BJ (cell line): Measurements from ENCODE around the gene TOM1L2. TPM values are rescaled to one million over a fixed set of nuclear protein-coding genes. Genes with fewer than 3 reads are reported as not detected.

Experiments
- CTCF ChIA-PET: fragments of 350-600 bp; formaldehyde crosslinking; extraction: SDS; loops from one replicate; lab custom pipeline; 2021; ENCODE audit warnings: antibody characterized with exemption, inconsistent platforms; lab: Yijun Ruan, JAX
- POLR2A ChIA-PET: fragments of 300-600 bp; sonication (Branson Sonifier 250); formaldehyde crosslinking; extraction: SDS; loops from one replicate; lab custom pipeline; 2021; ENCODE audit warnings: antibody characterized with exemption; lab: Charles Lee
- DNase-seq: peaks from one replicate; pipeline ENCODE4 v3.0.0-alpha.2; 2011; ENCODE audit warnings: low read depth
- H3K27me3 ChIP-seq: 2 replicates; pipeline ENCODE4 v1.6.0; 2011; ENCODE audit warnings: low read length; ENCODE audit not compliant: control insufficient read depth, insufficient read depth
- H3K36me3 ChIP-seq: 2 replicates; pipeline ENCODE4 v1.5.1; 2011; ENCODE audit warnings: low read length; ENCODE audit not compliant: control insufficient read depth, insufficient read depth
- H3K4me3 ChIP-seq: 2 replicates; pipeline ENCODE4 v1.5.1; 2011; ENCODE audit warnings: low read depth, mild to moderate bottlenecking, control low read depth, low read length
- polyA plus RNA-seq: library from polyadenylated mRNA; depleted of rRNA; stranded (reverse); fragments of >200 nt; gene quantifications from 2 replicates; pipeline ENCODE4 v1.2.3, GENCODE V29; 2011
- TF ChIP-seq, protein P1 (sequence below): IDR thresholded peaks from 2 replicates; pipeline ENCODE4 v1.5.1; 2011; ENCODE audit warnings: low read depth, mild to moderate bottlenecking, control low read depth, inconsistent platforms, low read length, moderate library complexity; ENCODE audit not compliant: insufficient read depth

Gene TOM1L2
- polyA plus RNA-seq, 1 experiment = 39.6 TPM

DNA sequence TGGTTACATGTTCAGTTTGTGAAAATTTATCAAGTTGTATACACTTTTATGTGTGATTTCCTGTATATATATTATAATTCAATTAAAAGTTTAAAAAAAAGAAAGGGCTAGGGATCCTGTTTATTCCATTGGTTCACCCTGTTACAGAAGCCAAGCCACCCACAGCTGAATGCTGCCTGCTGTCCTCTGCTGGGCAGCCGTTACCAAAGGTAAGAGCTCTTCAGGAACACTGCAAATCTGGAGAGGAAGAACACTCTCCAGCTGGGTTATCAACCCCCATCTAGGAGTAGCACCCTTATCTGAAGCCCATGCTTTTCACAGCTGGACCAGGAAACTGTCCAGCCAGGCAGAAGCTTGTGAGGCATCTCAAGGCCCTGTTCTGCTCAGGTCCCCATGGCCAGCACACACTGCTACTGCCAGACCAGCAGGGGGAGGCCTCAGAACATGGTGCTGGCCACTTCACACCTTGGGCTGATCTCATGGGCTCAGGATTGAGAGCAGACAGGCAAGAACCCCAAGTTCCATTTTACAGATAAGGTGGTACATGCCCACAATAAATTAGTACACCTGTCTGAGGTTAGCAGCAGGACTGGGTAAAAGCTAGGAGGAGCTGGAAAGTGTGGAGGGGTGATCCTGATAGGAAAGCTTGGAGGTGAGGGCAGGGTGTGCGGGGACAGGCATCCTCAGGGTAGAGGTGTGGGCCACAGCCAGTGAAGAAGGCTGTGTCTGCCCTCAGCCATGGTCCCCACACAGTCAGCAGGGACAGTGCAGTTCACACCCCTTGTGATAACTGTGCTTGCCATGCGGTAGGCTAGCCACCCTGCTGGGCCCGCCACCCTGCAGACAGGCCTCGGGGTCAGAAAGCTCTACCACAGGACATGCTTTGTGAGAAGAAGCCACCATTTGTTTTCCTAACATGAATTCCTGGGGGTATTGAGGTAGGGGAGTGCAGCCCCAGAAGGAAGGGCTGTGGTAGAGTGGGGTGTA is 81.1 kb downstream of the TOM1L2 start:
- Histone ChIP-seq H3K27me3 (no peaks in the 10 kb centered on the region), H3K36me3 (peaks cover 12% of the 10 kb centered on the region), H3K4me3 (no peak overlapping the region)
- no peak for DNase-seq
- TF ChIP-seq, protein P1, sequence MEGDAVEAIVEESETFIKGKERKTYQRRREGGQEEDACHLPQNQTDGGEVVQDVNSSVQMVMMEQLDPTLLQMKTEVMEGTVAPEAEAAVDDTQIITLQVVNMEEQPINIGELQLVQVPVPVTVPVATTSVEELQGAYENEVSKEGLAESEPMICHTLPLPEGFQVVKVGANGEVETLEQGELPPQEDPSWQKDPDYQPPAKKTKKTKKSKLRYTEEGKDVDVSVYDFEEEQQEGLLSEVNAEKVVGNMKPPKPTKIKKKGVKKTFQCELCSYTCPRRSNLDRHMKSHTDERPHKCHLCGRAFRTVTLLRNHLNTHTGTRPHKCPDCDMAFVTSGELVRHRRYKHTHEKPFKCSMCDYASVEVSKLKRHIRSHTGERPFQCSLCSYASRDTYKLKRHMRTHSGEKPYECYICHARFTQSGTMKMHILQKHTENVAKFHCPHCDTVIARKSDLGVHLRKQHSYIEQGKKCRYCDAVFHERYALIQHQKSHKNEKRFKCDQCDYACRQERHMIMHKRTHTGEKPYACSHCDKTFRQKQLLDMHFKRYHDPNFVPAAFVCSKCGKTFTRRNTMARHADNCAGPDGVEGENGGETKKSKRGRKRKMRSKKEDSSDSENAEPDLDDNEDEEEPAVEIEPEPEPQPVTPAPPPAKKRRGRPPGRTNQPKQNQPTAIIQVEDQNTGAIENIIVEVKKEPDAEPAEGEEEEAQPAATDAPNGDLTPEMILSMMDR = peak; percentile 95
- CTCF ChIA-PET = interaction anchor here (0.6 to 4.5 kb wide), 31 partner anchors 9 to 149 kb away, joined by 3 to 88 read pairs (median 4); partner anchors contain the start of genes ATPAF2 and GID4
- POLR2A ChIA-PET = no interaction called here

DNA sequence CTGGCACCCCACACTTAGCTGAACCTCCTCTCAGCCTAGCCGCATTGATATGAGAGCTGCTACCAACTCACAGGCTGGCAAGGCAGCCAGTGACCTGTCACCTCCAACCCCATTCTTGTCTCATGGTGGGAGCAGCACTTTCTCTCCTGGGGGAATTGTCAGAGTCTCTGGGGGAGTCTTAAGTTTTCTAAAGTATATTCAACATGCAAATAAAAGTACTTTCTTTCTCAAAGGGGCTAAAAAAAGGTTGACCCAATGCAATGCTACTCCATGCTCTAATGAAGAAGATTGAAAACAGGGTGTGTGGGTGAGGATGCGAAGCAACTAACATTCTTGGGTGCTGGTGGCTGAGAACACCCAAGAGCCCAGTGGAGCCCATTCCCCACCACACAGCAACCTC is 82.3 kb downstream of the TOM1L2 start:
- CTCF ChIA-PET = interaction anchor here (1.0 to 4.5 kb wide), 5 partner anchors 29 to 119 kb away, joined by 3 to 88 read pairs (median 3); no protein-coding TSS in a partner anchor
- H3K27me3 ChIP-seq = no peaks in the 10 kb centered on the region
- H3K4me3 ChIP-seq = no peak overlapping the region
- peaks cover 9% of the 10 kb centered on the region for H3K36me3 ChIP-seq
- no peak for DNase-seq
- POLR2A ChIA-PET = no interaction called here
- TF ChIP-seq, protein P1 = no peak

DNA sequence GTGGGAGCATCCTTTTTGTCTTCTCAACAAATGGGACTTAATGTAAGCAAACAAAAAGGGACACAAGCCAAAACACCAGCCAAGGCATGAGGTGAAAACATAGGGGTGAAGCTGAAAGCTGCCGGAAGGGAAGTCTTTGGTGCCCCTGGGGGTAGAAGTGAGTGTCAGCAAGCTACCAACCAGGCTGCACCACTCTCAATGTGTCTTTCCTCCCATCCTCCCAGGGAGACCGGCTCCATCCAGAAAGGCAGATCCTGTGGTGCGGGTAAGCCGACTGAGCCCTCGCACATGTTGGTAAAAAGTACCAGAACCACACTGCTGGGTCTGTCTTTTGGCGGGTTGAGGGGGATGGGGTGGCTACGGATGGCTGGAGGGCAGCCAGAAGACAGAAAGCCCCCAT is 83.4 kb downstream of the TOM1L2 start:
- TF ChIP-seq, protein P1 = 0 out of 2 replicates have a peak, but pooled peaks have one; percentile 18
- ChIA-PET POLR2A (no interaction called here), CTCF (interaction anchor here (0.7 to 4.5 kb wide), 6 partner anchors 9 to 145 kb away, joined by 3 to 88 read pairs (median 4); no protein-coding TSS in a partner anchor)
- DNase-seq = no peak
- Histone ChIP-seq H3K36me3 (peaks cover 12% of the 10 kb centered on the region), H3K27me3 (no peaks in the 10 kb centered on the region), H3K4me3 (no peak overlapping the region)

DNA sequence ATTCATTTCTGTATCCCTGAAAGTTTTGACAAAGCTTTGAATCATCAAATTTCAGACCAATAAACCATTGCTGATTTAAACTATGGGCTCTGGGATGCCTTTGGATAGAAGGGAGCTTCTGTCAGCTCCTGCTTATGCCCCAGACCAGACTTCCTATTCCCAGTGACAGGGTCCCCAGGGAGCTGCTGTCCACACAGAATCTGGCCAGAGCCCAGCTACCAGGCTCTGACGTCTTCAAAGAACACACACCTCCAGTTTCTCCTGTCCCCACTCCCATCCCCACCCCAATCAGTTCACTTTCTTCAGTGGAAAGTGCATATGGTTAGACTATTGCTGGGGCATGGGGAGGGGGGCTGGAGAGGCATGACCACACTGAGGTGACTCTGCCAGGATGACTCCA is 83.8 kb downstream of the TOM1L2 start:
- TF ChIP-seq, protein P1 = no peak
- POLR2A ChIA-PET = no interaction called here
- DNase-seq = no peak
- CTCF ChIA-PET = interaction anchor here (0.9 to 4.5 kb wide), 4 partner anchors 9 to 146 kb away, joined by 3 to 88 read pairs (median 14); no protein-coding TSS in a partner anchor
- H3K4me3 ChIP-seq = no peak overlapping the region
- peaks cover 10% of the 10 kb centered on the region for H3K36me3 ChIP-seq
- no peaks in the 10 kb centered on the region for H3K27me3 ChIP-seq
